ENCODE data around the gene GAGE12E. TPM values are rescaled to one million over a fixed set of nuclear protein-coding genes. Genes with fewer than 3 reads are reported as not detected.
"Not testable (repeated sequence)": the region's sequence is repeated elsewhere in the genome, so short reads cannot be mapped to it uniquely, and the experiment has no call there.

Gene GAGE12E, protein sequence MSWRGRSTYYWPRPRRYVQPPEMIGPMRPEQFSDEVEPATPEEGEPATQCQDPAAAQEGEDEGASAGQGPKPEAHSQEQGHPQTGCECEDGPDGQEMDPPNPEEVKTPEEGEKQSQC
- not detected for total RNA-seq (ENCODE audit: unreplicated experiment)
- long read RNA-seq, result 0 reads

DNA sequence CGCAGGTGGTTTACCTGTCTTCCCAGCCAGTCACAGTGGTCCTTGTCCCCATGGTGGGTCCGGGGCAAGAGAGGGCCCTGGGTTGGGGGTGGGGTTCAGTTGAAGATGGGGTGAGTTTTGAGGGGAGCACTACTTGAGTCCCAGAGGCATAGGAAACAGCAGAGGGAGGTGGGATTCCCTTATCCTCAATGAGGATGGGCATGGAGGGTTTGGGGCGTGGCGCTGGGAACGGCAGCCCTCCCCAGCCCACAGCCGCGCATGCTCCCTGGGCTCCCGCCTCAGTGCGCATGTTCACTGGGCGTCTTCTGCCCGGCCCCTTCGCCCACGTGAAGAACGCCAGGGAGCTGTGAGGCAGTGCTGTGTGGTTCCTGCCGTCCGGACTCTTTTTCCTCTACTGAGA lies at the start of gene GAGE12E:
TSS of gene GAGE12E (plus strand) at position 301 of the 400 bp plus-strand sequence. CDS start 1,155 bp downstream, outside the sequence.
- not testable (repeated sequence) for H3K36me3 Mint-ChIP-seq (ENCODE audit: unreplicated experiment); H3K27me3 Mint-ChIP-seq (ENCODE audit: unreplicated experiment); H3K4me3 Mint-ChIP-seq (ENCODE audit: unreplicated experiment); H3K27ac Mint-ChIP-seq (ENCODE audit: unreplicated experiment); DNase-seq; H3K4me1 Mint-ChIP-seq (ENCODE audit: low read depth, unreplicated experiment); H3K9me3 Mint-ChIP-seq (ENCODE audit: unreplicated experiment)

DNA sequence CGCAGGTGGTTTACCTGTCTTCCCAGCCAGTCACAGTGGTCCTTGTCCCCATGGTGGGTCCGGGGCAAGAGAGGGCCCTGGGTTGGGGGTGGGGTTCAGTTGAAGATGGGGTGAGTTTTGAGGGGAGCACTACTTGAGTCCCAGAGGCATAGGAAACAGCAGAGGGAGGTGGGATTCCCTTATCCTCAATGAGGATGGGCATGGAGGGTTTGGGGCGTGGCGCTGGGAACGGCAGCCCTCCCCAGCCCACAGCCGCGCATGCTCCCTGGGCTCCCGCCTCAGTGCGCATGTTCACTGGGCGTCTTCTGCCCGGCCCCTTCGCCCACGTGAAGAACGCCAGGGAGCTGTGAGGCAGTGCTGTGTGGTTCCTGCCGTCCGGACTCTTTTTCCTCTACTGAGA lies 19.2 kb upstream of the GAGE12E start, which contains the start of gene GAGE12C:
TSS of gene GAGE12C (plus strand) at position 301 of the 400 bp plus-strand sequence. CDS start 1,155 bp downstream, outside the sequence.
- DNase-seq; H3K9me3 Mint-ChIP-seq (ENCODE audit: unreplicated experiment); H3K27me3 Mint-ChIP-seq (ENCODE audit: unreplicated experiment); H3K4me1 Mint-ChIP-seq (ENCODE audit: low read depth, unreplicated experiment); H3K36me3 Mint-ChIP-seq (ENCODE audit: unreplicated experiment); H3K27ac Mint-ChIP-seq (ENCODE audit: unreplicated experiment); H3K4me3 Mint-ChIP-seq (ENCODE audit: unreplicated experiment): not testable (repeated sequence)

DNA sequence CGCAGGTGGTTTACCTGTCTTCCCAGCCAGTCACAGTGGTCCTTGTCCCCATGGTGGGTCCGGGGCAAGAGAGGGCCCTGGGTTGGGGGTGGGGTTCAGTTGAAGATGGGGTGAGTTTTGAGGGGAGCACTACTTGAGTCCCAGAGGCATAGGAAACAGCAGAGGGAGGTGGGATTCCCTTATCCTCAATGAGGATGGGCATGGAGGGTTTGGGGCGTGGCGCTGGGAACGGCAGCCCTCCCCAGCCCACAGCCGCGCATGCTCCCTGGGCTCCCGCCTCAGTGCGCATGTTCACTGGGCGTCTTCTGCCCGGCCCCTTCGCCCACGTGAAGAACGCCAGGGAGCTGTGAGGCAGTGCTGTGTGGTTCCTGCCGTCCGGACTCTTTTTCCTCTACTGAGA lies 9.7 kb upstream of the GAGE12E start, which contains the start of gene GAGE12D:
TSS of gene GAGE12D (plus strand) at position 301 of the 400 bp plus-strand sequence. CDS start 1,155 bp downstream, outside the sequence.
- not testable (repeated sequence) for H3K27ac Mint-ChIP-seq (ENCODE audit: unreplicated experiment); H3K9me3 Mint-ChIP-seq (ENCODE audit: unreplicated experiment); H3K4me3 Mint-ChIP-seq (ENCODE audit: unreplicated experiment); H3K27me3 Mint-ChIP-seq (ENCODE audit: unreplicated experiment); H3K36me3 Mint-ChIP-seq (ENCODE audit: unreplicated experiment); DNase-seq; H3K4me1 Mint-ChIP-seq (ENCODE audit: low read depth, unreplicated experiment)

DNA sequence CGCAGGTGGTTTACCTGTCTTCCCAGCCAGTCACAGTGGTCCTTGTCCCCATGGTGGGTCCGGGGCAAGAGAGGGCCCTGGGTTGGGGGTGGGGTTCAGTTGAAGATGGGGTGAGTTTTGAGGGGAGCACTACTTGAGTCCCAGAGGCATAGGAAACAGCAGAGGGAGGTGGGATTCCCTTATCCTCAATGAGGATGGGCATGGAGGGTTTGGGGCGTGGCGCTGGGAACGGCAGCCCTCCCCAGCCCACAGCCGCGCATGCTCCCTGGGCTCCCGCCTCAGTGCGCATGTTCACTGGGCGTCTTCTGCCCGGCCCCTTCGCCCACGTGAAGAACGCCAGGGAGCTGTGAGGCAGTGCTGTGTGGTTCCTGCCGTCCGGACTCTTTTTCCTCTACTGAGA lies 9.5 kb downstream of the GAGE12E start, which contains the start of gene GAGE12F:
TSS of gene GAGE12F (plus strand) at position 301 of the 400 bp plus-strand sequence. CDS start 1,155 bp downstream, outside the sequence.
- DNase-seq; H3K9me3 Mint-ChIP-seq (ENCODE audit: unreplicated experiment); H3K36me3 Mint-ChIP-seq (ENCODE audit: unreplicated experiment); H3K4me3 Mint-ChIP-seq (ENCODE audit: unreplicated experiment); H3K27me3 Mint-ChIP-seq (ENCODE audit: unreplicated experiment); H3K4me1 Mint-ChIP-seq (ENCODE audit: low read depth, unreplicated experiment); H3K27ac Mint-ChIP-seq (ENCODE audit: unreplicated experiment): not testable (repeated sequence)

DNA sequence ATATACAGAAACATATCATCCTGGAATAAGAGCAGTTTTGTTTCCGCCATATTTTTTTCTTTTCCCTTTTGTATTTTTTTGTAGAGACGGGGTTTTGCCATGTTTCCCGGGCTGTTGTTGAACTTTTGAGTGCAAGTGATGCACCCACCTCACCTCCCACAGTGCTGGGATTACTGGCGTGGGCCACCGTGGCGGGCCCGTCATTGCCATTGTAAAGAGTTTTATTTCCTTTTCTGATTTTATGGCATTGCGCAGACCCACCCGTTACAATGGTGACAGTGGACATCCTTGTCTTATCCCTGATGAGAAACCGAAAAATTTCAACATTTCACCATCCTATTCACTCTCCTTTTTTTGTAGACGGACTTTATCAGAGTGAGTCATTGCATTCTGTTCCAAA lies 17.6 kb downstream of the GAGE12E start:
- H3K27ac Mint-ChIP-seq (ENCODE audit: unreplicated experiment); H3K9me3 Mint-ChIP-seq (ENCODE audit: unreplicated experiment); H3K4me3 Mint-ChIP-seq (ENCODE audit: unreplicated experiment); H3K27me3 Mint-ChIP-seq (ENCODE audit: unreplicated experiment); H3K36me3 Mint-ChIP-seq (ENCODE audit: unreplicated experiment); H3K4me1 Mint-ChIP-seq (ENCODE audit: low read depth, unreplicated experiment): not testable (repeated sequence)
- peak; percentile 2 for DNase-seq

DNA sequence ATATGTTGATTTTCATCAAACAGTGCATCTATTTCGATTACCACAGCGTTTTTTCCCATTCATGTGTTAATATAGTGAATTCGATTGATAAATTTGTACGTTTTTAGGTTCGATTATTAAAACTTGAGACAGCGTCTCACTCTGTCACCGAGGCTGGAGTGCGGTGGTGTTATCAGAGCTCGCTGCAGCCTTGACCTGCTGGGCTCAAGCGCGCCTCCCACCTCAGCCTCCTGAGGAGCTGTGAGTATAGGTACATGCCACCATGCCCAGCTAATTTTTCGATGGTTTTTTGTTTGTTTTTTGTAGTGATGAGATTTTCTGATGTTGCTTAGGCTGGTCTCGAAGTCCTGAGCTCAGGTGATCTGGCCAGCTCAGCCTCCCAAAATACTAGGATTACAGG lies 18.1 kb downstream of the GAGE12E start:
- DNase-seq; H3K4me1 Mint-ChIP-seq (ENCODE audit: low read depth, unreplicated experiment); H3K27me3 Mint-ChIP-seq (ENCODE audit: unreplicated experiment); H3K4me3 Mint-ChIP-seq (ENCODE audit: unreplicated experiment); H3K36me3 Mint-ChIP-seq (ENCODE audit: unreplicated experiment); H3K9me3 Mint-ChIP-seq (ENCODE audit: unreplicated experiment); H3K27ac Mint-ChIP-seq (ENCODE audit: unreplicated experiment): not testable (repeated sequence)

DNA sequence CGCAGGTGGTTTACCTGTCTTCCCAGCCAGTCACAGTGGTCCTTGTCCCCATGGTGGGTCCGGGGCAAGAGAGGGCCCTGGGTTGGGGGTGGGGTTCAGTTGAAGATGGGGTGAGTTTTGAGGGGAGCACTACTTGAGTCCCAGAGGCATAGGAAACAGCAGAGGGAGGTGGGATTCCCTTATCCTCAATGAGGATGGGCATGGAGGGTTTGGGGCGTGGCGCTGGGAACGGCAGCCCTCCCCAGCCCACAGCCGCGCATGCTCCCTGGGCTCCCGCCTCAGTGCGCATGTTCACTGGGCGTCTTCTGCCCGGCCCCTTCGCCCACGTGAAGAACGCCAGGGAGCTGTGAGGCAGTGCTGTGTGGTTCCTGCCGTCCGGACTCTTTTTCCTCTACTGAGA lies 19.0 kb downstream of the GAGE12E start, which contains the start of gene GAGE12G:
TSS of gene GAGE12G (plus strand) at position 301 of the 400 bp plus-strand sequence. CDS start 1,155 bp downstream, outside the sequence.
- not testable (repeated sequence) for H3K36me3 Mint-ChIP-seq (ENCODE audit: unreplicated experiment)

DNA sequence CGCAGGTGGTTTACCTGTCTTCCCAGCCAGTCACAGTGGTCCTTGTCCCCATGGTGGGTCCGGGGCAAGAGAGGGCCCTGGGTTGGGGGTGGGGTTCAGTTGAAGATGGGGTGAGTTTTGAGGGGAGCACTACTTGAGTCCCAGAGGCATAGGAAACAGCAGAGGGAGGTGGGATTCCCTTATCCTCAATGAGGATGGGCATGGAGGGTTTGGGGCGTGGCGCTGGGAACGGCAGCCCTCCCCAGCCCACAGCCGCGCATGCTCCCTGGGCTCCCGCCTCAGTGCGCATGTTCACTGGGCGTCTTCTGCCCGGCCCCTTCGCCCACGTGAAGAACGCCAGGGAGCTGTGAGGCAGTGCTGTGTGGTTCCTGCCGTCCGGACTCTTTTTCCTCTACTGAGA lies 28.6 kb downstream of the GAGE12E start, which contains the start of gene GAGE12H:
TSS of gene GAGE12H (plus strand) at position 301 of the 400 bp plus-strand sequence. CDS start 1,155 bp downstream, outside the sequence.
- not testable (repeated sequence) for H3K36me3 Mint-ChIP-seq (ENCODE audit: unreplicated experiment); H3K9me3 Mint-ChIP-seq (ENCODE audit: unreplicated experiment); H3K27me3 Mint-ChIP-seq (ENCODE audit: unreplicated experiment); H3K4me1 Mint-ChIP-seq (ENCODE audit: low read depth, unreplicated experiment); H3K27ac Mint-ChIP-seq (ENCODE audit: unreplicated experiment); H3K4me3 Mint-ChIP-seq (ENCODE audit: unreplicated experiment); DNase-seq

More for the DNA sequence above, 19.0 kb downstream of the GAGE12E start, which contains the start of gene GAGE12G:
- not testable (repeated sequence) for H3K27ac Mint-ChIP-seq (ENCODE audit: unreplicated experiment); H3K4me3 Mint-ChIP-seq (ENCODE audit: unreplicated experiment); H3K9me3 Mint-ChIP-seq (ENCODE audit: unreplicated experiment); H3K4me1 Mint-ChIP-seq (ENCODE audit: low read depth, unreplicated experiment); DNase-seq; H3K27me3 Mint-ChIP-seq (ENCODE audit: unreplicated experiment)

DNA sequence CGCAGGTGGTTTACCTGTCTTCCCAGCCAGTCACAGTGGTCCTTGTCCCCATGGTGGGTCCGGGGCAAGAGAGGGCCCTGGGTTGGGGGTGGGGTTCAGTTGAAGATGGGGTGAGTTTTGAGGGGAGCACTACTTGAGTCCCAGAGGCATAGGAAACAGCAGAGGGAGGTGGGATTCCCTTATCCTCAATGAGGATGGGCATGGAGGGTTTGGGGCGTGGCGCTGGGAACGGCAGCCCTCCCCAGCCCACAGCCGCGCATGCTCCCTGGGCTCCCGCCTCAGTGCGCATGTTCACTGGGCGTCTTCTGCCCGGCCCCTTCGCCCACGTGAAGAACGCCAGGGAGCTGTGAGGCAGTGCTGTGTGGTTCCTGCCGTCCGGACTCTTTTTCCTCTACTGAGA lies 38.1 kb downstream of the GAGE12E start, which contains the start of gene GAGE2A:
TSS of gene GAGE2A (plus strand) at position 301 of the 400 bp plus-strand sequence. CDS start 1,155 bp downstream, outside the sequence.
- H3K4me1 Mint-ChIP-seq (ENCODE audit: low read depth, unreplicated experiment); H3K4me3 Mint-ChIP-seq (ENCODE audit: unreplicated experiment); H3K27ac Mint-ChIP-seq (ENCODE audit: unreplicated experiment); H3K36me3 Mint-ChIP-seq (ENCODE audit: unreplicated experiment); DNase-seq; H3K27me3 Mint-ChIP-seq (ENCODE audit: unreplicated experiment); H3K9me3 Mint-ChIP-seq (ENCODE audit: unreplicated experiment): not testable (repeated sequence)

DNA sequence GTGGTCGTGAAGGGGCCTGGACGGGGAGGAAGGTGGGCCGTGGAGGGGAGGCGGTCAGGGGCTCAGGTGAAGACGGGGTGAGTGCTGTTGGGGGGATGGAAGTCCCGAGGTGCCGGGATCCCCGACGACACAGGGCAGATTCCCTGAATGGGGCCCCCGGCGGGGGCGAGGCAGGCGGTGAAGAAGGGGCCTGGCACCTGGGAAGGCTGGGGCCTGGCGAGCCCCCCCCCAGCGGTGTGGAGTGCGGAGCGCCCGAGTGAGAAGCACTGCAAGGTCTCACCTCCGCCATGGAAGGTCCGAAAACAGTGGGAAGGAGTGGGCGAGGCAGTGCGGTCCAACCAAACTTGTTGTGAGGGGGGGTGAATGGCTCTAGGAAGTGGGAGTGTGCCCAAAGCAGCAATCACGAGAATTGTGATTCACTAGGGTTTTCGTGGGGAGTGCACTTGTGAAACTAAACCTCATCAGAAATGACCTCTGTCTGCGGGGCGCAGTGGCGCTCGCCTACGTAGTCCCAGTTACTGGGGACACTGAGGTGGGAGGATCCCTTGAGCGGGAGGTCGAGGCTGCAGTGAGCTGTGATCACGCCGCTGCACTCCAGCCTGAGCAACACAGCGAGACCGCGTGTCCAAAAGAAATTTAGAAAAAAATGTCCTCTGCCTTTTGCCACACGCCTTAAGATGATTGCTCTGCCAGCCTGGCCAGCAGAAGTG lies 38.8 kb downstream of the GAGE12E start:
- H3K27me3 Mint-ChIP-seq (ENCODE audit: unreplicated experiment); H3K9me3 Mint-ChIP-seq (ENCODE audit: unreplicated experiment); H3K4me3 Mint-ChIP-seq (ENCODE audit: unreplicated experiment); H3K4me1 Mint-ChIP-seq (ENCODE audit: low read depth, unreplicated experiment); H3K27ac Mint-ChIP-seq (ENCODE audit: unreplicated experiment); H3K36me3 Mint-ChIP-seq (ENCODE audit: unreplicated experiment): not testable (repeated sequence)
- peak; percentile 18 for DNase-seq

DNA sequence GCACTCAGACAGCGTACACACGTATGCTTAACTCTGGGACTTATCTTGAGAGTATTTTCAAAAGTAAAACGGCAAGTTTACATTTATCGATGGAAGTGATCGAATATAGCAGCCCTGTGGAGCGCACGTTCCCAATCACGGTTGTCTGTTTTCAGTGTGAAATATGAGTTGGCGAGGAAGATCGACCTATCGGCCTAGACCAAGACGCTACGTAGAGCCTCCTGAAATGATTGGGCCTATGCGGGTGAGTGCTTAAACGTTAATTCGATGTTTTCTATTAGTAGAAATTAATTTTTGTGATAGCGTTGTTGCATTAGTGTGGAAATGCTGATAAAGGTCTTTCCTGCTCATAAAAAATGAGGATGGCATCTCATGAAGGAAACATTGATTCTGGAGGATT lies 39.4 kb downstream of the GAGE12E start:
- H3K27ac Mint-ChIP-seq (ENCODE audit: unreplicated experiment); H3K4me3 Mint-ChIP-seq (ENCODE audit: unreplicated experiment); H3K4me1 Mint-ChIP-seq (ENCODE audit: low read depth, unreplicated experiment); H3K27me3 Mint-ChIP-seq (ENCODE audit: unreplicated experiment); H3K36me3 Mint-ChIP-seq (ENCODE audit: unreplicated experiment); DNase-seq; H3K9me3 Mint-ChIP-seq (ENCODE audit: unreplicated experiment): not testable (repeated sequence)

DNA sequence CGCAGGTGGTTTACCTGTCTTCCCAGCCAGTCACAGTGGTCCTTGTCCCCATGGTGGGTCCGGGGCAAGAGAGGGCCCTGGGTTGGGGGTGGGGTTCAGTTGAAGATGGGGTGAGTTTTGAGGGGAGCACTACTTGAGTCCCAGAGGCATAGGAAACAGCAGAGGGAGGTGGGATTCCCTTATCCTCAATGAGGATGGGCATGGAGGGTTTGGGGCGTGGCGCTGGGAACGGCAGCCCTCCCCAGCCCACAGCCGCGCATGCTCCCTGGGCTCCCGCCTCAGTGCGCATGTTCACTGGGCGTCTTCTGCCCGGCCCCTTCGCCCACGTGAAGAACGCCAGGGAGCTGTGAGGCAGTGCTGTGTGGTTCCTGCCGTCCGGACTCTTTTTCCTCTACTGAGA lies 47.6 kb downstream of the GAGE12E start, which contains the start of gene GAGE1:
TSS of gene GAGE1 (plus strand) at position 301 of the 400 bp plus-strand sequence. CDS start 1,155 bp downstream, outside the sequence.
- H3K36me3 Mint-ChIP-seq (ENCODE audit: unreplicated experiment); H3K9me3 Mint-ChIP-seq (ENCODE audit: unreplicated experiment); H3K4me1 Mint-ChIP-seq (ENCODE audit: low read depth, unreplicated experiment); H3K4me3 Mint-ChIP-seq (ENCODE audit: unreplicated experiment); H3K27ac Mint-ChIP-seq (ENCODE audit: unreplicated experiment); DNase-seq; H3K27me3 Mint-ChIP-seq (ENCODE audit: unreplicated experiment): not testable (repeated sequence)
